ENCODE measurements around the gene RPS21. TPM values are rescaled to one million over a fixed set of nuclear protein-coding genes. Genes with fewer than 3 reads are reported as not detected.

Gene RPS21
- 100 to 1,000 TPM; 703 to 815 (median 736) TPM for total RNA-seq
- polyA plus RNA-seq = 2,060 TPM
- long read RNA-seq, donor 1, transcript RPS21-201 (6 exons, 344 nt) = major isoform, 32 of 38 reads
- long read RNA-seq, donor 1, partial matches to known transcripts = 6 of 38 reads
- long read RNA-seq, donor 1, other reads (novel, unspliced or antisense) = 0 of 38 reads
- long read RNA-seq, donor 2, transcript RPS21-201 (6 exons, 344 nt) = major isoform, 84 of 108 reads
- long read RNA-seq, donor 2, partial matches to known transcripts = 19 of 108 reads
- long read RNA-seq, donor 2, other reads (novel, unspliced or antisense) = 3 of 108 reads
- long read RNA-seq, donor 3, transcript RPS21-201 (6 exons, 344 nt) = major isoform, 18 of 23 reads
- long read RNA-seq, donor 3, partial matches to known transcripts = 3 of 23 reads
- long read RNA-seq, donor 3, other reads (novel, unspliced or antisense) = 0 of 23 reads
- long read RNA-seq, donor 4, transcript RPS21-201 (6 exons, 344 nt) = major isoform, 41 of 47 reads
- long read RNA-seq, donor 4, partial matches to known transcripts = 5 of 47 reads
- long read RNA-seq, donor 4, other reads (novel, unspliced or antisense) = 1 of 47 reads

- WGBS = under 1% methylated on average over 83 of the region's 83 CpGs
- Histone ChIP-seq H3K27me3 (ENCODE audit: control insufficient read depth, insufficient read depth) (no peaks in the 10 kb centered on the region), H3K27ac (ENCODE audit: low read length) (peak within 1 kb of the TSS; percentile 89), H3K4me3 (ENCODE audit: low read length) (peak within 1 kb of the TSS; percentile 82), H3K4me1 (ENCODE audit: control insufficient read depth, insufficient read depth, low read length) (peaks cover 8% of the 10 kb centered on the region), H3K9me3 (ENCODE audit: control insufficient read depth, low read length) (no peaks in the 10 kb centered on the region)
- ATAC-seq = peak; percentile 93 to 94
- intact Hi-C loops (cut with DNase I) = loop anchor here in 3 of 4 donors (5.0 to 10.0 kb wide), 3 partner anchors 89 to 372 kb away; partner anchors contain the start of gene MTG2 (in 1 of the 3)
- peak; percentile 95 to 98 (median 97) for DNase-seq
Observed at GRCh38 chr20:62386383-62387218, at the start of gene RPS21. Gene RPS21, plus strand, starts transcription at chr20:62387103. Its CDS starts 236 bp downstream, at chr20:62387339.

GRCh38 chr20:62337558-62338293 lies 49.2 kb upstream of the RPS21 start:
- intact Hi-C loops (cut with DNase I) = no loop called here
- no peaks in the 10 kb centered on the region for H3K27me3 ChIP-seq (ENCODE audit: control insufficient read depth, insufficient read depth)
- H3K27ac ChIP-seq (ENCODE audit: low read length) = no peak overlapping the region
- ATAC-seq (peak in 1 of 2 donors; percentile 9), DNase-seq (peak in 2 of 3 donors; percentile 34 to 39)
- 88% methylated on average over 34 of the region's 34 CpGs for WGBS
- H3K4me3 ChIP-seq (ENCODE audit: low read length) = no peak overlapping the region
- H3K4me1 ChIP-seq (ENCODE audit: control insufficient read depth, insufficient read depth, low read length) = no peaks in the 10 kb centered on the region
- no peaks in the 10 kb centered on the region for H3K9me3 ChIP-seq (ENCODE audit: control insufficient read depth, low read length)

GRCh38 chr20:62338294-62338620 lies 48.6 kb upstream of the RPS21 start:
- Histone ChIP-seq H3K27me3 (ENCODE audit: control insufficient read depth, insufficient read depth) (no peaks in the 10 kb centered on the region), H3K4me3 (ENCODE audit: low read length) (no peak overlapping the region), H3K9me3 (ENCODE audit: control insufficient read depth, low read length) (no peaks in the 10 kb centered on the region), H3K4me1 (ENCODE audit: control insufficient read depth, insufficient read depth, low read length) (no peaks in the 10 kb centered on the region), H3K27ac (ENCODE audit: low read length) (no peak overlapping the region)
- ATAC-seq (peak in 1 of 2 donors; percentile 4), DNase-seq (peak in 1 of 3 donors; percentile 30)
- 94% methylated on average over 16 of the region's 16 CpGs for WGBS
- intact Hi-C loops (cut with DNase I) = no loop called here

- Histone ChIP-seq H3K27ac (ENCODE audit: low read length) (no peak overlapping the region), H3K27me3 (ENCODE audit: control insufficient read depth, insufficient read depth) (no peaks in the 10 kb centered on the region), H3K9me3 (ENCODE audit: control insufficient read depth, low read length) (no peaks in the 10 kb centered on the region), H3K4me3 (ENCODE audit: low read length) (no peak overlapping the region), H3K4me1 (ENCODE audit: control insufficient read depth, insufficient read depth, low read length) (no peaks in the 10 kb centered on the region)
- WGBS = 66% methylated on average over 14 of the region's 14 CpGs
- ATAC-seq = no peak
- DNase-seq = no peak
- intact Hi-C loops (cut with DNase I) = no loop called here
Observed at GRCh38 chr20:62339647-62340062, 47.2 kb upstream of the RPS21 start.

GRCh38 chr20:62342910-62343309 lies 44.0 kb upstream of the RPS21 start:
- Histone ChIP-seq H3K27ac (ENCODE audit: low read length) (no peak overlapping the region), H3K27me3 (ENCODE audit: control insufficient read depth, insufficient read depth) (no peaks in the 10 kb centered on the region), H3K4me1 (ENCODE audit: control insufficient read depth, insufficient read depth, low read length) (no peaks in the 10 kb centered on the region), H3K9me3 (ENCODE audit: control insufficient read depth, low read length) (no peaks in the 10 kb centered on the region), H3K4me3 (ENCODE audit: low read length) (no peak overlapping the region)
- DNase-seq = no peak
- no peak for ATAC-seq
- WGBS = 75% methylated on average over 10 of the region's 10 CpGs
- intact Hi-C loops (cut with DNase I) = no loop called here

GRCh38 chr20:62344092-62344491 lies 42.8 kb upstream of the RPS21 start:
- Histone ChIP-seq H3K27me3 (ENCODE audit: control insufficient read depth, insufficient read depth) (no peaks in the 10 kb centered on the region), H3K27ac (ENCODE audit: low read length) (no peak overlapping the region), H3K9me3 (ENCODE audit: control insufficient read depth, low read length) (no peaks in the 10 kb centered on the region), H3K4me1 (ENCODE audit: control insufficient read depth, insufficient read depth, low read length) (no peaks in the 10 kb centered on the region), H3K4me3 (ENCODE audit: low read length) (no peak overlapping the region)
- ATAC-seq (no peak), DNase-seq (no peak)
- WGBS = 95% methylated on average over 5 of the region's 5 CpGs
- intact Hi-C loops (cut with DNase I) = no loop called here

- H3K27ac ChIP-seq (ENCODE audit: low read length) = no peak overlapping the region
- ATAC-seq (no peak), DNase-seq (peak in 1 of 3 donors; percentile 13)
- intact Hi-C loops (cut with DNase I) = loop anchor here in 1 of 4 donors (5.0 kb wide), 1 partner anchor 38 kb away; no protein-coding TSS in a partner anchor
- H3K9me3 ChIP-seq (ENCODE audit: control insufficient read depth, low read length) = no peaks in the 10 kb centered on the region
- 90% methylated on average over 10 of the region's 10 CpGs for WGBS
- no peaks in the 10 kb centered on the region for H3K4me1 ChIP-seq (ENCODE audit: control insufficient read depth, insufficient read depth, low read length)
- H3K27me3 ChIP-seq (ENCODE audit: control insufficient read depth, insufficient read depth) = no peaks in the 10 kb centered on the region
- no peak overlapping the region for H3K4me3 ChIP-seq (ENCODE audit: low read length)
Observed at GRCh38 chr20:62344782-62345181, 42.1 kb upstream of the RPS21 start.

- WGBS = 85% methylated on average over 25 of the region's 25 CpGs
- no peaks in the 10 kb centered on the region for H3K27me3 ChIP-seq (ENCODE audit: control insufficient read depth, insufficient read depth)
- intact Hi-C loops (cut with DNase I) = loop anchor here in 1 of 4 donors (5.0 kb wide), 1 partner anchor 36 kb away; no protein-coding TSS in a partner anchor
- peak; percentile 4 to 28 for ATAC-seq
- no peak overlapping the region for H3K27ac ChIP-seq (ENCODE audit: low read length)
- H3K4me1 ChIP-seq (ENCODE audit: control insufficient read depth, insufficient read depth, low read length) = no peaks in the 10 kb centered on the region
- no peaks in the 10 kb centered on the region for H3K9me3 ChIP-seq (ENCODE audit: control insufficient read depth, low read length)
- peak in 2 of 3 donors; percentile 32 to 36 for DNase-seq
- H3K4me3 ChIP-seq (ENCODE audit: low read length) = no peak overlapping the region
Observed at GRCh38 chr20:62345681-62346370, 41.1 kb upstream of the RPS21 start.

GRCh38 chr20:62346398-62347150 lies 40.3 kb upstream of the RPS21 start:
- no peak overlapping the region for H3K4me3 ChIP-seq (ENCODE audit: low read length)
- no peaks in the 10 kb centered on the region for H3K9me3 ChIP-seq (ENCODE audit: control insufficient read depth, low read length)
- intact Hi-C loops (cut with DNase I) = loop anchor here in 1 of 4 donors (5.0 kb wide), 1 partner anchor 36 kb away; no protein-coding TSS in a partner anchor
- ATAC-seq (peak; percentile 22 to 24), DNase-seq (peak; percentile 10 to 54 (median 34))
- WGBS = 92% methylated on average over 34 of the region's 34 CpGs
- H3K4me1 ChIP-seq (ENCODE audit: control insufficient read depth, insufficient read depth, low read length) = no peaks in the 10 kb centered on the region
- H3K27me3 ChIP-seq (ENCODE audit: control insufficient read depth, insufficient read depth) = no peaks in the 10 kb centered on the region
- H3K27ac ChIP-seq (ENCODE audit: low read length) = no peak overlapping the region
